KOPT-K1 (cell line): ENCODE results near the gene RGL3.

Source experiments
- H3K27ac ChIP-seq: fragments of 200-600 bp; sonication (generic); 2 replicates; pipeline ENCODE4 v1.5.1; 2016; ENCODE audit warnings: antibody characterized with exemption, mild to moderate bottlenecking, low read depth, low read length; ENCODE audit not compliant: poor library complexity, severe bottlenecking
- H3K36me3 ChIP-seq: fragments of 200-600 bp; sonication (generic); 2 replicates; pipeline ENCODE4 v1.5.1; 2017; ENCODE audit warnings: antibody characterized with exemption, mild to moderate bottlenecking, low read length, moderate library complexity; ENCODE audit not compliant: insufficient read depth
- H3K9me3 ChIP-seq: fragments of 200-600 bp; sonication (generic); 2 replicates; pipeline ENCODE4 v1.5.1; 2017; ENCODE audit warnings: antibody characterized with exemption, low read length, mild to moderate bottlenecking; ENCODE audit not compliant: insufficient read depth, poor library complexity, severe bottlenecking

The RGL3 gene

GRCh38 chr19:11373885-11374432, 45.2 kb downstream of the RGL3 start:
- H3K9me3 ChIP-seq, result no peaks in the 10 kb centered on the region
- H3K27ac ChIP-seq, result peak overlapping the region; percentile 78
- H3K36me3 ChIP-seq, result no peaks in the 10 kb centered on the region

- H3K9me3 ChIP-seq, result no peaks in the 10 kb centered on the region
- H3K27ac ChIP-seq, result no peak overlapping the region
- no peaks in the 10 kb centered on the region for H3K36me3 ChIP-seq
Measured at GRCh38 chr19:11373166-11373884, 45.8 kb downstream of the RGL3 start.

DNA sequence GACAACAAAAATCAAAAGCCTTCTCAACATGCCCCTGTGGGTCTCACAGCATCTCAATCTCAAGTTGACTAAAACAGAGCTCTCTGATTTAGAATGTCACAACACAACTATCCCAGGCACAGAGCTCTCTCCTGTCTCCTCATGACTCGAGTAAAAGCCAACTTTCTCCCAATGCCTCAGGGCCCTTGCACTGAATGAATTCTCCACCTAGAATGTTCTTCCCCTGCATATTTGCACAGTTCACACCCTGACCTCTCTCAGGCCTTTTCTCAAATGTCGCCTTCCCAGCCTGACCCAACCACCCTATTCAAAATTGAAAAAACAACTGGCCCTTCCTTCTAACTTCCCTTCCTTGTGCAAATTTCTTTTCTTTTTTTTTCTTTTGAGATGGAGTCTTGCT, 48.4 kb downstream of the RGL3 start:
- no peak overlapping the region for H3K27ac ChIP-seq
- H3K9me3 ChIP-seq, result no peaks in the 10 kb centered on the region
- H3K36me3 ChIP-seq, result no peaks in the 10 kb centered on the region

DNA sequence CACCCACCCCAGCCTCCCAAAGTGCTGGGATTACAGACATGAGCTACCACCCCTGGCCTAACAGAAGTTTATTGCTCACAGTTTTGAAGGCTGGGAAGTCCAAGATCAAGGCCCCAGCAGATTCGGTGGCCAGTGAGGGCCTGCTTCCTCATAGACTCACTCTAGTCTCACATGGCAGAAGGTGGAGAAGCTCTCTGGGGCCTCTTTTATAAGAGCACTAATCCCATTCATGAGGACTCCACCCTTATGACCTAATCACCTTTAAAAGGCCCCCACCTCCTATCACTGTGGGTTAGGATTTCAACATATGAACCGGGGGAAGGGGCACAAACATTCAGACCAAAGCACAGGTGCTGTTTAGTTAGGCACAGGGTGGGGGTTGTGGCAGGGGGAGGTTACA, 51.6 kb downstream of the RGL3 start:
- H3K9me3 ChIP-seq, result no peaks in the 10 kb centered on the region

GRCh38 chr19:11365557-11366117, 53.5 kb downstream of the RGL3 start:
- H3K9me3 ChIP-seq, result no peaks in the 10 kb centered on the region
- H3K36me3 ChIP-seq, result no peaks in the 10 kb centered on the region
- H3K27ac ChIP-seq, result no peak overlapping the region

More for the DNA sequence above, 51.6 kb downstream of the RGL3 start:
- Histone ChIP-seq H3K27ac (no peak overlapping the region), H3K36me3 (no peaks in the 10 kb centered on the region)

DNA sequence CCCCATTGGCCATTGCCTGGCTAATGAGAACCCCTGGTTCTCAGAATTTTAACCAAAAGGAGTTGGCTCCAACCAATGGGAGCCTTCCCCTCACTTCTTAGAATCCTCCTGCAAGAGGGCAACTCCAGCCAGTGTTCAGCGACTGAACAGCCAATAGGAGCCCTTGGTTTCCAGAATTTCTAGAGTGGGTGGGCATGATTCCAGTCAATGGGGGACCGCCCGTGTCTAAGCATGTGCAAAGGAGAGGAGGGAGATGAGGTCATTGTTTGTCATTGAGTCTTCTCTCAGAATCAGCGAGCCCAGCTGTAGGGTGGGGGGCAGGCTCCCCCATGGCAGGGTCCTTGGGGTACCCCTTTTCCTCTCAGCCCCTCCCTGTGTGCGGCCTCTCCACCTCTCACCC, 54.2 kb downstream of the RGL3 start:
- Histone ChIP-seq H3K27ac (no peak overlapping the region), H3K9me3 (no peaks in the 10 kb centered on the region), H3K36me3 (no peaks in the 10 kb centered on the region)

- Histone ChIP-seq H3K27ac (no peak overlapping the region), H3K36me3 (no peaks in the 10 kb centered on the region), H3K9me3 (no peaks in the 10 kb centered on the region)
Measured at GRCh38 chr19:11364296-11364904, 54.7 kb downstream of the RGL3 start.

DNA sequence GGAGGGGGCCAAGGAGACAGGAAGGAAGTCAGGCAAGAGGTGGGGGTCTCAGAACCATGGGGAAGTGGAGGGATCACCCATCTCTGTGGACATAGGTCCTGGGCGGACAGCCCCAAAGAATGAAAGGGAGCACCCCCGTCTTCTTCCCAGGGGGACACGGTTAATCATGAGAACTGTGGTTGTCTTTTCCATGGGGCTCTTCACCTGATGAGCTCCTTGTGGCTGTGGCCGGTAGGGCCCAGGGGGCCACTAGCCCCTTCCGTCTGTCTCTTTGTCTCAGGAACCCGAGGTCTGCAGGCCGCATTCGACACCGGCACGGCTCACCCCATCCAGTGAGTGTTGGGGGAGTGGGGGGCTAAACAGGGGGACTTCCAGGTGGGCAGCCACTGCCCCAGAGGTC, 55.2 kb downstream of the RGL3 start:
- H3K27ac ChIP-seq, result no peak overlapping the region
- no peaks in the 10 kb centered on the region for H3K9me3 ChIP-seq
- H3K36me3 ChIP-seq, result no peaks in the 10 kb centered on the region

DNA sequence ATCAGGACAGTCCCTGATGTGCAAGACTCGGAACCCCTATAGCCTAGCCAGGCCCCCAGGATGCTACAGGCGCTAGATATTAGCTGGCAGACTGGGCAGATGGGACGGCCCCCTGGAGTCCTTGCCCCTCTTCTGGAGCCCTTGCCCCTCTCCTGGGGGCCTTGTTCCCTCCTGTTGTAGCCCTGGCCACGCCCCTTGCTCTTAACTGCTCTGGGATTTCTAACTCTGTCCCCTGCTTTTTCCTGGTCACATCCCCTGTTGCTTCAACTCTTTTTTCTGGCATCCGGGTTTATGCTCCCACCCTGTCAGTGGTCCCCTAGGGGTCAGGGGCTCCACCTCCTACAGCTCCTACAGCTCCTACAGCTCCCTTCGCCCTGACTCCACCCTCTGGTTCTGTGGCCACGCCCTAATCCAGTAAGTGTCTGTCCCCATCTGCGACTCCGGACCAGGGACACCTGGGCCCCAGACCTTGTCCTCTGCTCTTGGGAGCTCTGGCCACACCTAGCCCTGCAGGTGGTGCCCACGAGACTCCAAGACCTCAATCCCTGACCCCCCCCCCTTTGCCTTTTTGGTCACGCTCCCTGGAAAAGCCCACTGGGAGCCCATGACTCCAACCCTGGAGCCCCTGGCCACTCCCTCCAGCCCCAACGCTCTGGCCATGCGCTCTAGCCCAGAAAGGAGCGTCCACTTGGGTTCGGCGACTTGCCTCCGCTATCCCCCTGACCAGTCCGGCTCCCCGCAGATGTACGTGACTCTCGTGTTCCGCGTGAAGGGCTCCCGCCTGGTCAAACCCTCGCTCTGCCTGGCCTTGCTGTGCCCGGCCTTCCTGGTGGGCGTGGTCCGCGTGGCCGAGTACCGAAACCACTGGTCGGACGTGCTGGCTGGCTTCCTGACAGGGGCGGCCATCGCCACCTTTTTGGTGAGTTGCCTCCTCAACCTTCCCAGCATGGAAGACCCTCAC, 57.1 kb downstream of the RGL3 start:
- H3K27ac ChIP-seq, result no peak overlapping the region
- no peaks in the 10 kb centered on the region for H3K36me3 ChIP-seq
- H3K9me3 ChIP-seq, result no peaks in the 10 kb centered on the region

- H3K9me3 ChIP-seq, result no peaks in the 10 kb centered on the region
- no peak overlapping the region for H3K27ac ChIP-seq
- H3K36me3 ChIP-seq, result no peaks in the 10 kb centered on the region
Measured at GRCh38 chr19:11361037-11361770, 57.9 kb downstream of the RGL3 start.

DNA sequence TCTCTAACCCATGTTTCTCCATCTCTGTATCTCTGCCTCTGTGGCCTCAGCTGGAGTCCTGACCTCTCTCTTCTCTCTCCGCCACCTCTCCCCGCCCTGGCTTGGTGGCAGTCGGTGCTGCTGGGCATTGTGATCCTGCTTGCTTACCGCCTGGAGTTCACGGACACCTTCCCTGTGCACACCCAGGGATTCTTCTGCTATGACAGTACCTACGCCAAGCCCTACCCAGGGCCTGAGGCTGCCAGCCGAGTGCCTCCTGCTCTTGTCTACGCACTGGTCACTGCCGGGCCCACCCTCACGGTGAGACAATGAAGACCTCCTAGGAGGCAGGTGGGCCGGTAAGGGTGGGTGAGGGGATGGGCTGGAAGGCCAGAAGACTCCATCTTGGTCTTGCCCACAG, 59.7 kb downstream of the RGL3 start:
- Histone ChIP-seq H3K27ac (no peak overlapping the region), H3K36me3 (no peaks in the 10 kb centered on the region)

GRCh38 chr19:11356676-11357550, 62.2 kb downstream of the RGL3 start:
- Histone ChIP-seq H3K9me3 (no peaks in the 10 kb centered on the region), H3K36me3 (no peaks in the 10 kb centered on the region), H3K27ac (no peak overlapping the region)

More for the DNA sequence above, 59.7 kb downstream of the RGL3 start:
- H3K9me3 ChIP-seq, result no peaks in the 10 kb centered on the region

- no peaks in the 10 kb centered on the region for H3K9me3 ChIP-seq
- no peak overlapping the region for H3K27ac ChIP-seq
- no peaks in the 10 kb centered on the region for H3K36me3 ChIP-seq
Measured at GRCh38 chr19:11356074-11356397, 63.1 kb downstream of the RGL3 start.
